Progenitor cell of endocrine pancreas (in vitro differentiated cells): ENCODE results near the gene GDF15. TPM values are rescaled to one million over a fixed set of nuclear protein-coding genes. Genes with fewer than 3 reads are reported as not detected.
A peak's percentile ranks its signal among the peaks of the same experiment; 100 is the strongest.

ENCODE experiments used
- DNase-seq: peaks from one replicate; pipeline ENCODE4 v3.0.0; 2021; ENCODE audit warnings: low spot score; ENCODE audit not compliant: unreplicated experiment
- H3K27ac Mint-ChIP-seq: 2 replicates; pipeline ENCODE4 v1.8.0; 2021; ENCODE audit warnings: mild to moderate bottlenecking, moderate library complexity, mixed read lengths
- H3K27me3 Mint-ChIP-seq: 2 replicates; pipeline ENCODE4 v1.8.0; 2021; ENCODE audit warnings: mixed read lengths
- H3K36me3 Mint-ChIP-seq: 2 replicates; pipeline ENCODE4 v1.8.0; 2022; ENCODE audit warnings: mixed read lengths; ENCODE audit not compliant: insufficient read depth
- H3K4me1 Mint-ChIP-seq: 2 replicates; pipeline ENCODE4 v1.8.0; 2021; ENCODE audit warnings: low read depth, mixed read lengths
- H3K4me3 Mint-ChIP-seq: 2 replicates; pipeline ENCODE4 v1.8.0; 2021; ENCODE audit warnings: low read depth, mild to moderate bottlenecking, moderate library complexity, mixed read lengths
- H3K9me3 Mint-ChIP-seq: 2 replicates; pipeline ENCODE4 v1.8.0; 2021; ENCODE audit warnings: low read depth, mixed read lengths
- total RNA-seq: library from RNA; stranded (reverse); gene quantifications from 2 replicates; pipeline ENCODE4 v1.2.1, GENCODE V29; 2021
- TF ChIP-seq, protein P1 (sequence below): fragments of 200-600 bp; sonication (generic); IDR thresholded peaks from one replicate; pipeline ENCODE4 v1.5.0; 2021; ENCODE audit warnings: antibody characterized with exemption, mild to moderate bottlenecking; ENCODE audit not compliant: unreplicated experiment

GDF15 gene
- total RNA-seq, 1 donor from 2014 or later, result 10.5 TPM

DNA sequence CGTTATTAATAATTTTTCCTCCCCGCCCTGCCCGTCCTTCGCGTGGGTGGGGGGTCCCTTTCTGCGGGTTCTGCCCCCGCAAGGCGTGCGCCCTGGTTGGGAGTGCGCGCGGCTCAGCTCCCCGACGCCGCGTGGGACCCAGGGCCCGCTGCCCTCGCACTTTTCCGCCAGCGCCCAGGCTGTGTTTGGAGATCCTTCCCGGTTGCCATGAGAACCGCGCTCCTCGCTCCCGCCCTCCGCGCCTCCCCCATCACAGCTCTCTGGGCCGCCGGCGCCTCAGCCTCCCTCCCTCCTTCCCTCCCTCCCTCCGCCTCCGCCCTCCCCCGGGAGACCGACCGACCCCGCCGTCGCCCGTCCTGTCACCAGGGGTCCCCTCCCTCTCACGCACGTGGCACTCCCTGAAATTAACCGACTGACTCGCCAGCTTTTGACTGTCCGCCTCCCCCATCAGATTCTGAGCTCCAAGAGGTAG, 30.9 kb downstream of the GDF15 start:
- peaks cover 18% of the 10 kb centered on the region for H3K4me1 Mint-ChIP-seq
- H3K27me3 Mint-ChIP-seq, result peaks cover 50% of the 10 kb centered on the region
- no peaks in the 10 kb centered on the region for H3K9me3 Mint-ChIP-seq
- DNase-seq, result peak; percentile 59
- no peaks in the 10 kb centered on the region for H3K36me3 Mint-ChIP-seq
- TF ChIP-seq, protein P1, sequence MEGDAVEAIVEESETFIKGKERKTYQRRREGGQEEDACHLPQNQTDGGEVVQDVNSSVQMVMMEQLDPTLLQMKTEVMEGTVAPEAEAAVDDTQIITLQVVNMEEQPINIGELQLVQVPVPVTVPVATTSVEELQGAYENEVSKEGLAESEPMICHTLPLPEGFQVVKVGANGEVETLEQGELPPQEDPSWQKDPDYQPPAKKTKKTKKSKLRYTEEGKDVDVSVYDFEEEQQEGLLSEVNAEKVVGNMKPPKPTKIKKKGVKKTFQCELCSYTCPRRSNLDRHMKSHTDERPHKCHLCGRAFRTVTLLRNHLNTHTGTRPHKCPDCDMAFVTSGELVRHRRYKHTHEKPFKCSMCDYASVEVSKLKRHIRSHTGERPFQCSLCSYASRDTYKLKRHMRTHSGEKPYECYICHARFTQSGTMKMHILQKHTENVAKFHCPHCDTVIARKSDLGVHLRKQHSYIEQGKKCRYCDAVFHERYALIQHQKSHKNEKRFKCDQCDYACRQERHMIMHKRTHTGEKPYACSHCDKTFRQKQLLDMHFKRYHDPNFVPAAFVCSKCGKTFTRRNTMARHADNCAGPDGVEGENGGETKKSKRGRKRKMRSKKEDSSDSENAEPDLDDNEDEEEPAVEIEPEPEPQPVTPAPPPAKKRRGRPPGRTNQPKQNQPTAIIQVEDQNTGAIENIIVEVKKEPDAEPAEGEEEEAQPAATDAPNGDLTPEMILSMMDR, result no peak
- H3K27ac Mint-ChIP-seq, result peak overlapping the region; percentile 93
- H3K4me3 Mint-ChIP-seq, result peak overlapping the region; percentile 56

GRCh38 chr19:18417250-18418028, 31.5 kb downstream of the GDF15 start:
- TF ChIP-seq, protein P1, result no peak
- peak overlapping the region; percentile 59 for H3K4me3 Mint-ChIP-seq
- H3K9me3 Mint-ChIP-seq, result no peaks in the 10 kb centered on the region
- peaks cover 18% of the 10 kb centered on the region for H3K4me1 Mint-ChIP-seq
- H3K36me3 Mint-ChIP-seq, result no peaks in the 10 kb centered on the region
- DNase-seq, result peak; percentile 28
- peaks cover 49% of the 10 kb centered on the region for H3K27me3 Mint-ChIP-seq
- H3K27ac Mint-ChIP-seq, result peak overlapping the region; percentile 93

GRCh38 chr19:18418029-18418482, 32.1 kb downstream of the GDF15 start:
- Mint-ChIP-seq H3K4me1 (peaks cover 18% of the 10 kb centered on the region), H3K36me3 (no peaks in the 10 kb centered on the region), H3K9me3 (no peaks in the 10 kb centered on the region), H3K27ac (no peak overlapping the region), H3K27me3 (peaks cover 50% of the 10 kb centered on the region), H3K4me3 (peak overlapping the region; percentile 59)
- TF ChIP-seq, protein P1, result no peak
- peak; percentile 8 for DNase-seq

GRCh38 chr19:18418483-18419194, 32.7 kb downstream of the GDF15 start:
- TF ChIP-seq, protein P1, result no peak
- no peaks in the 10 kb centered on the region for H3K36me3 Mint-ChIP-seq
- peaks cover 18% of the 10 kb centered on the region for H3K4me1 Mint-ChIP-seq
- peaks cover 52% of the 10 kb centered on the region for H3K27me3 Mint-ChIP-seq
- peak; percentile 17 for DNase-seq
- no peaks in the 10 kb centered on the region for H3K9me3 Mint-ChIP-seq
- peak overlapping the region; percentile 69 for H3K4me3 Mint-ChIP-seq
- peak overlapping the region; percentile 89 for H3K27ac Mint-ChIP-seq

DNA sequence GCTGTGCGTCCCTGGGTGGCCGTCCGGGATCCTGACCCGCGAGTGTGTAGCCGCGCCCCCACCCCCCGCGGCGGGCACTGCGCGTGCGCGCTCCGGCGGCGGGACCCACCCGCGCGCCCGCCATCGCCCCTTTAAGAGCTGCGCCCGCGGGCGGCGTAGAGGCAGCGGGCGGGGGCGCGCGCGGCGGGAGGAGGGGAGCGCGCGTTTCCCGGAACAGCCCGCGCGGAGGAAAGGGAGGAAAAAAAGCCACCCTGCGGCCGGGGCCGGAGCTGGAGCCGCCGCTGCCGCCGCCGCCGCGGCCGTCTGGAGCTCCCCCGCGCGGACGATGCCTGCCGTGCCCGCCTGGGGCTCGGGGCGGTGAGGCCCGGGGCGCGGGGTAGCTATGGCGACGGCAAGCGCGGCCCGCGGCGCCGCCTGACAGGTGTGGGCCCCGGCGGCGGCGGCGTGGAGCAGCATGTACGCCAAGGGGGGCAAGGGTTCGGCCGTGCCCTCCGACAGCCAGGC, 33.3 kb downstream of the GDF15 start, which contains the start of gene SSBP4:
TSS of gene SSBP4 (plus strand) at position 204 of the 504 bp plus-strand sequence. CDS start at position 455, 251 bp downstream.
- peak within 1 kb of the TSS; percentile 69 for H3K4me3 Mint-ChIP-seq
- H3K27ac Mint-ChIP-seq, result peak within 1 kb of the TSS; percentile 89
- peak; percentile 73 for DNase-seq
- no peaks in the 10 kb centered on the region for H3K9me3 Mint-ChIP-seq
- peaks cover 16% of the 10 kb centered on the region for H3K4me1 Mint-ChIP-seq
- no peaks in the 10 kb centered on the region for H3K36me3 Mint-ChIP-seq
- H3K27me3 Mint-ChIP-seq, result peaks cover 52% of the 10 kb centered on the region
- TF ChIP-seq, protein P1, result peak; percentile 63
